Measurements from ENCODE around the gene SCRT2.
"Not testable (repeated sequence)": the region's sequence is repeated elsewhere in the genome, so short reads cannot be mapped to it uniquely, and the experiment has no call there.

The SCRT2 gene

DNA sequence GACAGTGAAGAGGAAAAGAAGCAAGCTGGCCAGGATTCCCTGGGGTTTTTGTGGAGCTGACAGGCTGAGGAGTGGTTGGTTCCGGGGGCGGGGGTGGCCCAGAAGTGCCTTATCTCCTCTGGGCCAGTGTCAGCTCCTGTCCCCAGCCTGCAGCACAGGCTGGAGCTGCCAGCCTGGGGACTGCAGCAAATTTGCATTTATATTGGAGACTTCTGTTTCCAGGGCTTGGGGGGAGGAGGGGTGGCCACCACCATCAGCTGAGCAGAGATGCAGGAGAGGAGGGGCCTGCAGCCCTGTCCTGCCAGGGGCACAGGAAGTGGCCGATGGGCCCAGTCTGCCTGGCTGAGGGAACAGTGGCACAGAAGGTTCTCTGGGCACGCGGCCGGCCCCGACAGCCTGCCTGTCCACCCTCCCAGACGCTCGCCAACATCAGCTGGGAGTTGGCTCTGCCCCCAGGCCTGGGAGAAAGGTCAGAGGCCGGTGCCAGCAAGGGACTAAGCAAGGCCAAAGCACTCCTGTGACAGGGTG is 24.3 kb upstream of the SCRT2 start:
- DNase-seq = no peak

DNA sequence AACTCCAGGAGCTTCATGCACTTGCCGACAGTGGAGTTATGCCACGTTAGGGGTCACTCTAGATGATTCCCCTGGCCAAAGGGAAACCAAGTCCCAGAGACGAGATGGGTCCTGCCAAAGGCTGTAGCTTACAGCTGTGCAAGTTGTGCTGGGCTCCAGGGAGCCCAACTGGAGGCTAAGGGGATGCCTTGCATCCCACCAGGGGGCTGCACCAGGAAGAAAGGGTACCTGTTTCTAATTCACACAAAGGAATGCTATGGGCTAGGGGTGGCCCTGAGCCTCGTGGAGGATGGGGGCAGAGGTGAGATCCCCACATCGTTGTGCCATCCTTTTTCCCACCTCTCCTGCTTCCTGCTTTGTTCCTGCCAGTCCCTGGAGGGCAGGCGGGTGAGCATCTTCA is 23.7 kb upstream of the SCRT2 start:
- no peak for DNase-seq

DNA sequence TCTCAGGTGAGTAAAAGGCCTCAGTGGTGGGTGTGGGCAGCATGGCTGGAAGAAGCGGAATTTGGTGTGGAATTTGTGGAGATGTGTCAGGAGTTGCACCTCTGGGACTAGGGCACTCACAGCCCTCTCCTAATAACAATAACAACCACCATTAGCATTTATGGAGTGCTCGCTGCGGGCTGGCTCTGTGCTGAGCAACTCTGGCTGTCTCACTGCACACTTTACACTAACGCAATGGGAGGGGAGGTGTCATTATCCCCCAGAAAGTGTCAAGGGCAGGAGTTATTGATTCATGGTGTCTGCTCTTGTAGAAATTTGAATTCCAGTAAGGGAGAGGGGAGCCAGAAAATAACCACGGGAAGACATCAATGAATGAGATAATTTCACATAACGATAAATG is 22.7 kb upstream of the SCRT2 start:
- no peak for DNase-seq

DNA sequence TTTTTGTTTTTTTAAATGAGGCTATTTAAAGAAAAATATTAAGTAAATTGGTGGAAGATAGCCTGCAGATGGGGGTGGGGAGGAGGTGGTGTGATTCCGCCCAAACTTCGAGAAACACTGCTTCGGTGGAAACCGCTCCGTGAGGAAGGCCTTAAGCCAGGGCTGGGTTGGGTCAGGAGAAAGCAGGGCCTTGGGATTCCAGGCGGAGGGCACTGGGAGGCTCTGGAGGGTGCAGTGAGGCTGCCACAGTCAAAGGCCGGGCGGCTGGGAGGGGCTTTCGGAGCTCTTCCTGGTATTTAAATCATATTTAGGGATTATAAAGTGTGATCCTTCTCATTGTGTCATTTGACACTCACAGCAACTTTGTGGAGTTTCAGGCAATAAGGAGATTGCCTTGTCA is 22.2 kb upstream of the SCRT2 start:
- DNase-seq = no peak

DNA sequence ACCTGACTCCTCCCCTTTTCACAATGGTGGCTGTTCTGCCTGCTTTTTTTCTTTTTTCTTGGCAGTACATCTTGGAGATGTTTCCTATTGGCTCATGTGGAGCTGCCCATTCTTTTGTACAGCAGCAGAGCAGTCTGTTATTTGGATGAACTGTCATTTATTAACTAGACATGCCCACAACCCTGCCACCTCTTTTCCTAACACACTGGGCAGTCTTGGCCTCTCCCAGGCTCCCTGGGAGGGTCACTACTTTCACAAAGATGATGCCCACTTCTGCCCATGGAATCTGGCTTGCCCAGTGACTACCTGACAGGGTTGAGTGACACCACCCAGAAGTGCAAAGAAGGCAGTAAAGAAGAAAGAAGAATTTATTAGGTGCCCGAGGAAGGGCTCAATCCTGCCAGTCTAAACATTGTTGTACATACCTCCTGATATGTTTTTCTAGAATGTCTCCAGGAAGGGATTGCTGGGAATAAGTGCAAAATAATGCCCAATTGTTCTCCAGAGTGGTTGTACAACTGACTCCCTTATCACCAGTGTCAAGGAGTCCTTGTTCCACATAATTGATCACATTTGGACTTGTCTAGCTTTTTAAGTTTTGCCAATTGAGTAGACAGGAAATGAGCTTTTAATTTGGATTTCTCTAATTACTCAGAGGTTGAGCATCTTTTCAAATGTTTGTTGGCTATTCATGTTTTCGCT is 19.7 kb upstream of the SCRT2 start:
- no peak for DNase-seq

DNA sequence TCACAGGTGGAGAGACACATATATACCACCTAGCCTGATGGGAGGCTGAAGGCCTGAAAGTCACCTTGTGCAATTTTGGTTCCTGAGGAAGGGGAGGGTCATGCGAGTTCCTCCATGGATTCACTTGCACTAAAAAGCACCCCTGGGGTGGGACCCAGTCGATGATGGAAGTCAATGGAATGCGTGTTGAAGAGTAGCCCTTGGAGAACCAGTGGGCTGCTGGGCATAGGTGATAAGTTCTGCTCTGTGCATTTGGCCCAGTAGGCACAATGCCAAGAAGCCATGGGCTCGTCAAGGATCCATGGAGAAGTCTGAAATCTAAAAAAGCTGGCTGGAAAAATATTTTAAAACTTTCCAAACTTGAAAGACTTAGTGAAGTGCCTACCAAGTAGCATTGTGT is 18.9 kb upstream of the SCRT2 start:
- no peak for DNase-seq

DNA sequence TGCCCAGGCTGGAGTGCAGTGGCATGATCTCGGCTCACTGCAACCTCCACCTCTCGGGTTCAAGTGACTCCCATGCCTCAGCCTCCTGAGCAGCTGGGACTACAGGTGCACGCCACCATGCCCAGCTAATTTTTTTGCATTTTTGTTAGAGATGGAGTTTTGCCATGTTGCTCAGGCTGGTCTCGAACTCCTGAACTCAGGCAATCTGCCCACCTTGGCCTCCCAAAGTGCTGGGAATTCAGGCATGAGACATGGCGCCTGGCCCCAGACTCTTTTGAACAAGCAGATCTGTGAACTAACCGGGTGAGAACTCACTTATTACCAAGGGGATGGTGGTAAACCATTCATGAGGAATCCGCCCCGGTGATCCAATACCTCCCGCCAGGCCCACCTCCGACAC is 18.2 kb upstream of the SCRT2 start:
- not testable (repeated sequence) for DNase-seq

DNA sequence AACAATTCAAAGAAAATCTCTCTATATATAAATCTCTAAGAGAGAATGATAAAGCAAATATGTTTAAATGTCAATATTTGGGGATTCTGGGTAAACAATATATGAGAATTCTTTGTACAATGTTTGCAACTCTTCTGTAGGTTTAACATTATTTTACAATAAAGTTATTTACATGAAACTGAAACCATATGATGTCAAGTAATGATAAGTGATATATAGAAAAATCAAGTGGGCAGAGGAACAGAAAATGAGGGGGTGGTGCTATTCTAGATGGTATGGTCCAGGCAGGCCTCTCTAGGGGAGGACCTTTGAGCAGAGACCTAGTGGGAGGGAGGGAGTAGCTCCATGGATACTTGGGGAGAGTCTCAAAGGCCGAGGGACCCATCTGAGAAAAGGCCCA is 16.4 kb upstream of the SCRT2 start:
- DNase-seq = no peak

DNA sequence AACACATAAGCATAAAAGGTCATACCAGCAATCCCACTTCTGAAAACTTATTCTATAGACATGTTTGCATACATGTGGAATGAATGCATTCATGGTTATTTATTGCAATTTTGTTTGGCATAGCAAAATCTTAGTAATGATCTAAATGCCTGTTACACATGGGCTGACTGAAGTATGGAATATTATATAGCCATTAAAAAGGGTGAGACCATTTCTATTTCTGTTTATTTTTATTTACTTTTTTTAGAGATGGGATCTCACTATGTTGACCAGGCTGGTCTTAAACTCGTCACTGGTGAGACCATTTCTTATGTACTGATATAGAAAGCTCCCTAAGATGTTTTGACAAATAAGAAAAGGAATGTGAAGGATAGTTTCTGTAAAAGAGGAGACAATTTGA is 14.3 kb upstream of the SCRT2 start:
- DNase-seq = no peak

DNA sequence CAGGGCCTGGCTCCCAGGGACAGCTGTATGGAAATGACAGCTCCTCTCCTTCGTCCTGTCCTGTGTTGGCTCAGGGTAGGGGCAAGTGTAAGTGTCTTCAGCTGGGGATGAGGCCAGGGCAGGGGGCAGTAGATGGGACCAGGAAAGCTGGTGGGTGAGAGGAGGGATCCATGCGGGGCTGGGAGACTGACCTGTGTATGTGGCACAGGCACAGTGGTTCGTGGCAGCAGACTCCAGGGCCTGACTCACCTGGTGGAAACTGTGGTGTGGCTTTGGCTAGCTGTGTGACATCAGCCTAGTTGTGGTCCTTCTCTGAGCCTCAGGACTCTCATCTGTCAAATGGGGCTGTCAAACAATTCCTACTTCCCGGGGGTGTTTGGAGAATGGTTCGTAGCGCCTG is 13.7 kb upstream of the SCRT2 start:
- DNase-seq = no peak

DNA sequence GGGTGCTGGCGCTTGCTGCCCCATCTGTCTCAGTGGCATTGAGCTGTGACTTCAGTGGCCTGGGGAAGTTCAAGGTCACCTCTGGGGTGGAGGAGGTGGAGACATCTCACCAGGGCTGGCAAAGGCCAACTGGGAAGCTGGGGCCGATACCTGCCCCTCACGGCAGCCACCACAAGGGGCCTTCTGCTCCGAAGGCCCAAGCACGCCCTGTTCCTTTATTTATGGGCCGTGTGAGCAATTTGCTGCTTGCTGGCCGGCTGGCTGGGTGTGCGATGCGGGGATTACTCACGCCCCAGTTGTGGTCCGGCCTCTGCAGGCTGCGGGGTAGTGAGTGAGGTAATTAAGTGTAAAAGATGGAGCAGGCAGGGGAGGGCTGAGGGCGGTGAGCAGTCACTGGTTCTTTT is 13.2 kb upstream of the SCRT2 start:
- no peak for DNase-seq

DNA sequence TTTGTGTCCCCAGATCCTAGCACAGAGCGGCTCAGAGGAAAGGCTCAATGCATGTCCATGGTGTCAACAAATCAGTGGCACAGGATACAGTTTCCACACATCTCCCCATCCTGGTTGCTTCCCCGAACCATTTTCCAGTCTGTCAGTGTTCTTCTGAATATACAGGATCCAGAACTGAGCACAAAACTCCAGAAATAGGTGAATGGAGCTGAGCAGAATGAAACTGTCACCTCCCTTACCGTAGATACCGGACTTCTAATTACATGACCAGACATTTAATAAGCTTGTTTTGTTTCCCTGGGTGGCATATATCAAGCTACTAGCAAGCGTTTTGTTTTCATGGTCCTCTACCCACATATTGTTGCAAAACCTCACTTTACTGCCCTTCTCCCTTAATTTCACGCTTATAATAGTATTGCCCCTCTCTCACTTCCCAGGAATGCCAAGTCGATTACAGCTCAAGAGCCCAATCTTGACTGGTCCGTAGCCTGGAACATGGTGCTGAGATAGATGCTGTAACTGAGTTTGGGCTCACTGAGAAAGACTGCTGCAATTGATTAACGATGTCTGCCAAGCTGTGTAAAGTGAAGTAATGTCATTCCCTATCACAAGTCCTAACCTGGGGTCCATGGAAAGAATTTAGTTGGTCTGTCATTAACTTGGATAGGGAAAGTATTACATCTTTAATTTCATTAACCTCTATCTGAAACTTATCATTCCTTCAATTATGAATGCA is 12.0 kb upstream of the SCRT2 start:
- no peak for DNase-seq

DNA sequence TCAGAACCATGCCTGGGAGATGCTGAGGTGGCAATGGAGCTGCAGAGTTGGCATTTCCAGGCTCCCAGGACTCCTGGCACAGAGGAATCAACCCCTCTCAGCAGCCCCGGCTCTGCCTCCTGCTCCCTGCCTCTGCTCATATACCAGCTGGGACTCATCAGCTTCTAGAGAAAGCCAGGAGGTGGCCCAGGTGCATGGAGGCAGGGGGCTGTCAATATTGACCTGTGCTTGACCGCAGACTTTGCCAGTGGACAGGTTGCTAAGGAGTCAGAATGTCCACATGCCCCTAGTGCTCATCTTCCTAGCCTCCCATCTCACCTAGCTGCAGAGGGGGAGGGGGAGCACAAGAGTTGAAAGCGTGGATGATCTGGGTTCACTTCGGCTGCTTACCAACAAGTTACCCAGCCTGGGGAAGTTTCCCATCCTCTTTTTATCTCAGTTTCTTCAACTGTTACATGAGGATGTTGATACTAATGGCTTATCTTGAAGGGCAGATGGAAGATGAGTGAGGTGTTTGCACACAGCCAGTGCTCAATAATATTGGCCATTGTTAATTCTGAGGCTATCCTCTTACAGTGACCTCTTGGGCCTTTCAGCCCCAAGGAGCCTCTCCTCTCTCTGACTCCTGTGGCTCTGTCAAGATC is 9.2 kb upstream of the SCRT2 start:
- DNase-seq = no peak

DNA sequence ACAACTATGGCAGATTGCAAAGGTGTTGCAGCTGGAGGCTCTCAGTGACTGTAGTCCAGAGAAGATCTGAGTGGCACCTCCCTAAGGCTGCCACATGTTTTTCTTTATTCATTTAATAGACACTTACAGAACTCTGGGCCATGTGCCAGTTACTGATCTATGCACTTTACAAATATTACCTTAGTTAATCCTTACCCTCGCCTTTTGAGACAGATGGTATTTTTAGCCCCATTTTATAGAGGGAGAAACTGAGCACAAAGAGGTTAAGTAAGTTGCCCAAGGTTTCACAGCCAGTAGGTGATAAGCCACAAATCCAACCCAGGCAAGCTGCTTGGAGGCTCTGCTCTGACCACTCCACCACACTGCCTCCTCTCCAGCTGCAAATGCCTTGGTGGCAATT is 6.5 kb upstream of the SCRT2 start:
- DNase-seq = no peak

DNA sequence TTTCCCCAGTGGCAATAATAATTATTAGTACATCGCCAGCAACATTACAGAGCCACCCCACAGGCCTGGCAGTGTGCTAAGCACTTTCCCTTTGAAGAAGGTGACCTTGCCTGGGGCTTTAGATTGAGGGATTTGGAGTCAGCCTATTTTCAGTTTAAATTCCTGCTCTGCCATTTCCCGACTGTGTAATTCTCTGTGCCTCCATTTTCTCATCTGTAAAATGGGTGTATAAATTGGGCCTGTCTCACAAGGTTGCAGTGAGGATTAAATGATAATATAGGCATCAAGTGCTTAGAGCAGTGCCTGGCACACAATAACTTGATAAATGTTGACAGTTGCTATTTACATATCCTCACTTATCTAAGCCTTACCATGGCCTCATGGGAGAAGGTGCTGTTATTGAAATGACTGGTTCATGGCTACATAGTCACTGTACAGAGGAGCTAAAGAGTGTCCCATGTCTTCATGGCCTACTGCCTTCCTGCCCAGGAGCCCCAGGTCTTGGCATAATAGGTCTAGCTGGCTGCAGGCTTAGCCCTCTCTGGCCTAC is 5.1 kb upstream of the SCRT2 start:
- no peak for DNase-seq

DNA sequence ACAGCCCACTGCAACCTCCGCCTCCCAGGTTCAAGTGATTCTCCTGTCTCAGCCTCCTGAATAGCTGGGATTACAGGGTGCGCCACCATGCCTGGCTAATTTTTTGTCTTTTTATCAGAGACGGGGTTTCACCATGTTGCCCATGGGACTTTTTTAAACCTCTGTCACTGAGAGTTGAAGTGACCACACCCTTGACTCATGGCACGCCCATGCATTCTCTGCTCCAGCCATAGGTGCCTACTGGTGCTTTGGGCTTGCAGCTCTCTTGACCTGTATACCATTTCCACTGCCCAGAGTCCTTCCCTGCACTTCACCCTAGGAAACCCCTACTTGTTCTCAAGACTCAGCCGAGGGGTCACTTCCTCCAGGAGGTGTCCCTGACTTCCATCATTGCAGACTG is 2.4 kb upstream of the SCRT2 start:
- no peak for DNase-seq

DNA sequence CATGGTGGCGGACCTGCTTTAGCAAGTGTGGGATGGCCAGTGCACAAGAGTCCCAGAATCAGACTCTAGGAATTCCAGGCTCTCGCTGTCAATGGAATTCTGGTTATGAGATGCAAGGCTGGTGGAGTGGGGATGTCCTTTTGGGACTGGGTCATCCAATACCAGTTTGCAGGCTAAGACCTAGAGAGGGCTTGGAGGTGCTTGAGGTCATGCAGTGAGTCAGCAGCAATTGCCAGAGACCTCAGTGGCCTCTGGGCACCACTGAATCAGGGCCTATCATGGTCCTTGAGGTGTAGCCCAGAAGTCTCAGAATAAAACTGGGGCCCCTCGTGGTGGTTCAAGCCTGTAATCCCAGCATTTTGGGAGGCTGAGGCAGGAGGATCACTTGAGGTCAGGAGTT is 1.4 kb upstream of the SCRT2 start:
- no peak for DNase-seq

DNA sequence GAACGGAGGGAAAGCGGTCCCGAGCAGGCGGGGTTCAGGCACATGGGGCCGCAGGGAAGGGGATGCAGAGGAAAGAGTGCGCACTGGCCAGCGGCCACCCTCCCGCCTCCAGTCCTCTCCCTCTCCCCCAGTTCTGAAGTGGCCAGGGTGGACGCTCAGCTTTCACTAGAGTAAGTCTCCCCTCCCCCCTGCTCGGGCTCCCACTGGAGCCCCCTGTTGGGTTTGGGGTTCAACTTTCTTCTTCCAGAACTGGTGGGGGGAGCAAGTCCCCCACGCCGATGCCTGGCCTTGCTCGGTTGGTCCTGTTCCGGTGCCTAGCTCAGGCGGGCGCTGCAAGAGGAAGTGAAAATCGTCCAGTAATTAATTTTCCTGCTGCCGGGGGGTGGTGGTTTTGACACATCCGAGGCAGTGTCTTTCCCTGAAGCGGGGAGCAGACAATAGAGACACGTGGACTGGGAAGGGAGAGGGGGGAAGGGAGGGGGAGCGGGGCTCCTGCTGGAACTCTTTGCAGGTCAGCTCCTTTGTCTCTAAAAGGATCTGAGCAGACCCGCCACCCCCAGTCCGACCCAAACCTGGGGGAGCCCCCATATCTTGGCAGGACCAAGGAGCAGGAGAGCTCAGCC is 824 bp upstream of the SCRT2 start:
- no peak for DNase-seq

DNA sequence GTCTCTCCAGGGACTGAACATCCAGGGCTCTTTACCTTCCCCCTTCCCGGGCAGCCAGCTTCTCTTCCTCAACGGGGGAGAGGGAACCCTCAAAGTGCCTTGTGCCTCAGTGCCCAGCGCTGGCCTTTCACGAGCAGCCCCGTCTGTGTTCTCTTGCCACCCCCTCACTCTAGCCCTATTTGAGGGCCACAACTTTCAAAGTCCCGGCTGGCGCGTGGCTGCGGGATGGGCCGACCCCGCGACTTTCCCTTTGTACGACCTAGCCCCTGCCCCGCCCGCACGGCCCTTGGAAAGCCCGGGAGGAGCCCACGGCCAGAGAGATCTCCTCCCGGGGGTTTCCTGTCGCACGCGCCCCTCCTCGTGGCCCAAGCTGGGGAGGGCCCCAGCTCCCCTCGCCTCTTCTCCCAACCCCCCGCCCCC is 559 bp downstream of the SCRT2 start:
- DNase-seq = no peak

DNA sequence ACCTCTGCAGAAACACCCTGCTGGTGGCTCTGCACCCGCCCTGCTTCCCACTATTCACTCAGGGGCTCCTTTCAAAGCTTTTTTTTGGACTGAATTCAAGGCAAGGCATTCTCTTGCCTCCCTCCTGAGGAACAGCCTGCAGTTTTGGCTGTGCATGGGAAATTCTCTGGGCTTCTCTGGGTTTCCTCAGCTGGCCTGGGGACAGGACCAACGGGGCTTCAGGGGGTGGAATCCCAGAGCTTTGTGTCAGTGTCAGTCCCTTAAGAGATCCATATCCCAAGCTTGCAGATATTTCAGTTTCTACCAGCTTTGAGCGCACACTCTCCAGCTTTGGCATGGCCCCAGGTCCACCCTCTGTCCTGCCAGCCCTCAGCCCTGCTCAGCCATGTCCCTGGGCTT is 2.0 kb downstream of the SCRT2 start:
- DNase-seq = no peak

DNA sequence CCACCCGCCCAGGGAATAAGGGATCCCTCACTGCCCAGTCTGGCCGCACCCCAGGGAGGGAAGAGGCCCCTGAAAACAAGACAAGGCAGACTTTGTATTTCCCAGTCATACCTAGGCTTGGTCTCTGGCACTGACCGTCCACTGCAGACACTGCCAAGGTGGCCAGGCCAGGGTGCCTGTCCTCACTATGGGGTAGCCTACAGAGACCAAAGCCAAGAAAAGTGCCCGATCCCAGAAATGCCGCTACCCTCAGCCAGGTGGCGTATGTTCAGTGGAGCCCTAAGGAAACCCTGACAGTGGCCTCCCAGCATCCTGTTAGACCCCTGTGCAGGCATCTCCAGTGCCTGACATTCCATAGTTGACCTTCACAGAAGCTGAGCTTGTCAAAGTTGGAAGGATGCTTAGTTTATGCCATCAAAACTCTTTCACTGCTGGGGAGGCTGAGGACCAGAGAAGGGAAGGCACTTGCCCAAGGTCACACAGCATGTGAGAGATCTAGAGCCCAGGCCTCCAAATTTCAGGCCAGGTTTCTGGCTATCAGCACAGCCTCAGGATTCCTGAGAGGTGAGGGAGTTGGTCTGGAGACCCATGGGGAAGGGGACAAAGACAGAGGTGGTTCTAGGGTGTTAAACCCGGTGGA is 2.5 kb downstream of the SCRT2 start:
- no peak for DNase-seq

DNA sequence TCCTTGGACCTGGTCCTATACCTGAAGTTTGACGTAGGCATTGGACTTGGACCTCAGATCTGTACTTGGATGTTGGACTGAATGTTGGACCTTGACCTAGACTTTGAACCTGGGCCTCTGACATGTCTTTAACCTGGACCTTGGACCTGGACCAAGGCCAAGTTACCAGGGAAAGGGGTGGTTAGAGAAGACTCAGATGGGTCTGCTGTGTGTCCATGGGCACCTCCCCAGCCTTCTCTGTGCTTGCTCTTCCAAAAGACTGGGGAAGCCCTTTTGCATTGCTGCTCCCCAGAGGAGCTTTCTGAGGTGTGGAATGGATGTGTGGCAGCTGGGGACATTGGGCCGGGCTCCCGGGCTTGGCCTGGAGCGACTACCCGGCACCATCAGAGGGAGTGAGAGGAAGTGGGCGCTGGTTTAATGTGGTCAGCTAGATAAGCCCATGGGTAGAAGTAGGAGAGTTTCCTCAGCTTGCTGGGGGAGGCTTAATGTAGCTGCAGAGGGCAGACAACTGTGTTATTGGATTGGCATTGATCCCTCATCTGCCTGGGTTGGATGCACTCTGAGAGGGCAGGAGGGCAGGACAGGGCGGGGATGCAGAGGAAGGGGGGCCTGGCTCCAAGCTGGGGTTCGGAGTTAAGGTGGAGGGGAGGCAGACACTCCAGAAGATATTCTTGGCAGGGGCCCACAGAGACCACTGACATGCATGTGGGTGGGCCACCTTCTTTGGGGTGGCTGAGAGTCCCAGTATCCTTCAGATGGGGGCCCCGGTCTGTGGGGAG is 4.2 kb downstream of the SCRT2 start:
- no peak for DNase-seq
